A673 (cell line): ENCODE results near the gene SENP6. TPM values are rescaled to one million over a fixed set of nuclear protein-coding genes. Genes with fewer than 3 reads are reported as not detected.

Experiments
- BruUV-seq: library from RNA; stranded (reverse); fragments of 400-500 nt; replicated peaks from 2 replicates; lab custom pipeline; 2021; lab: Mats Ljungman, UMichigan
- CTCF ChIA-PET: fragments of 300-600 bp; sonication (Branson Sonifier 250); formaldehyde crosslinking; loops from one replicate; lab custom pipeline; 2022; ENCODE audit warnings: antibody characterized with exemption; lab: Charles Lee
- POLR2A ChIA-PET: fragments of 300-600 bp; sonication (Branson Sonifier 250); formaldehyde crosslinking; loops from one replicate; lab custom pipeline; 2022; ENCODE audit warnings: antibody characterized with exemption; ENCODE audit not compliant: low non-redundant PET; lab: Charles Lee
- DNase-seq: peaks from one replicate; pipeline ENCODE4 v3.0.0-alpha.2; 2015; ENCODE audit warnings: low spot score
- H3K27ac ChIP-seq: fragments of 200-600 bp; sonication (generic); 2 replicates; pipeline ENCODE4 v1.5.1; 2016; ENCODE audit warnings: mixed run types, low read depth, mild to moderate bottlenecking, mixed read lengths, antibody characterized with exemption, low read length; ENCODE audit not compliant: poor library complexity, severe bottlenecking
- H3K27me3 ChIP-seq: fragments of 200-600 bp; sonication (generic); replicated peaks from 2 replicates; pipeline ENCODE4 v1.6.1; 2017; ENCODE audit warnings: mixed run types, low read depth, mild to moderate bottlenecking, mixed read lengths, antibody characterized with exemption, low read length; ENCODE audit not compliant: insufficient read depth, poor library complexity
- H3K36me3 ChIP-seq: fragments of 200-600 bp; sonication (generic); 2 replicates; pipeline ENCODE4 v1.6.1; 2016; ENCODE audit warnings: mixed run types, mild to moderate bottlenecking, mixed read lengths, antibody characterized with exemption, low read length; ENCODE audit not compliant: insufficient read depth, poor library complexity, severe bottlenecking
- H3K4me1 ChIP-seq: fragments of 200-600 bp; sonication (generic); 2 replicates; pipeline ENCODE4 v1.6.1; 2017; ENCODE audit warnings: mixed run types, mild to moderate bottlenecking, mixed read lengths, antibody characterized with exemption, low read length; ENCODE audit not compliant: insufficient read depth, poor library complexity, severe bottlenecking
- H3K4me3 ChIP-seq: fragments of 200-600 bp; sonication (generic); 2 replicates; pipeline ENCODE4 v1.5.1; 2016; ENCODE audit warnings: low read depth, mixed run types, mild to moderate bottlenecking, mixed read lengths, low read length; ENCODE audit not compliant: poor library complexity, severe bottlenecking
- H3K9me3 ChIP-seq: fragments of 200-600 bp; sonication (generic); 2 replicates; pipeline ENCODE4 v1.6.1; 2016; ENCODE audit warnings: mixed run types, low read depth, mild to moderate bottlenecking, mixed read lengths, antibody characterized with exemption, low read length; ENCODE audit not compliant: poor library complexity, severe bottlenecking
- EZH2 ChIP-seq: fragments of 200-600 bp; sonication (generic); IDR thresholded peaks from 2 replicates; pipeline ENCODE4 v1.6.1; 2017; ENCODE audit warnings: borderline replicate concordance, low read depth, mild to moderate bottlenecking, mixed read lengths, antibody characterized with exemption, low read length; ENCODE audit not compliant: poor library complexity, severe bottlenecking
- intact Hi-C: fragments of 100-400 bp; cut with micrococcal nuclease; formaldehyde crosslinking; loops from one replicate; pipeline ENCODE4 v1.10.0; 2022; ENCODE audit not compliant: unreplicated experiment
- total RNA-seq: library from RNA; stranded (reverse); gene quantifications from 2 replicates; pipeline ENCODE4 v1.2.3, GENCODE V29; 2021
- TF ChIP-seq, protein P1 (sequence below): fragments of 300-800, 200-600 bp; sonication (generic); conservative IDR thresholded peaks from 2 replicates; pipeline ENCODE4 v1.5.1; 2017; ENCODE audit warnings: low read depth, mild to moderate bottlenecking, antibody characterized with exemption, low read length, moderate library complexity, mixed read lengths

The SENP6 gene
- total RNA-seq, 1 experiment from 2014 or later, result 92.7 TPM

GRCh38 chr6:75757295-75757694 is 155.6 kb downstream of the SENP6 start:
- H3K4me3 ChIP-seq, result no peak overlapping the region
- TF ChIP-seq, protein P1, sequence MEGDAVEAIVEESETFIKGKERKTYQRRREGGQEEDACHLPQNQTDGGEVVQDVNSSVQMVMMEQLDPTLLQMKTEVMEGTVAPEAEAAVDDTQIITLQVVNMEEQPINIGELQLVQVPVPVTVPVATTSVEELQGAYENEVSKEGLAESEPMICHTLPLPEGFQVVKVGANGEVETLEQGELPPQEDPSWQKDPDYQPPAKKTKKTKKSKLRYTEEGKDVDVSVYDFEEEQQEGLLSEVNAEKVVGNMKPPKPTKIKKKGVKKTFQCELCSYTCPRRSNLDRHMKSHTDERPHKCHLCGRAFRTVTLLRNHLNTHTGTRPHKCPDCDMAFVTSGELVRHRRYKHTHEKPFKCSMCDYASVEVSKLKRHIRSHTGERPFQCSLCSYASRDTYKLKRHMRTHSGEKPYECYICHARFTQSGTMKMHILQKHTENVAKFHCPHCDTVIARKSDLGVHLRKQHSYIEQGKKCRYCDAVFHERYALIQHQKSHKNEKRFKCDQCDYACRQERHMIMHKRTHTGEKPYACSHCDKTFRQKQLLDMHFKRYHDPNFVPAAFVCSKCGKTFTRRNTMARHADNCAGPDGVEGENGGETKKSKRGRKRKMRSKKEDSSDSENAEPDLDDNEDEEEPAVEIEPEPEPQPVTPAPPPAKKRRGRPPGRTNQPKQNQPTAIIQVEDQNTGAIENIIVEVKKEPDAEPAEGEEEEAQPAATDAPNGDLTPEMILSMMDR, result no peak
- TF ChIP-seq EZH2, result no peak
- H3K27me3 ChIP-seq, result no peaks in the 10 kb centered on the region
- no TSS peak for BruUV-seq
- no peaks in the 10 kb centered on the region for H3K9me3 ChIP-seq
- intact Hi-C loops, result no loop called here
- ChIA-PET CTCF (no interaction called here), POLR2A (no interaction called here)
- no peaks in the 10 kb centered on the region for H3K4me1 ChIP-seq
- DNase-seq, result no peak
- H3K36me3 ChIP-seq, result no peaks in the 10 kb centered on the region
- no peak overlapping the region for H3K27ac ChIP-seq

GRCh38 chr6:75758061-75758460 is 156.4 kb downstream of the SENP6 start:
- BruUV-seq, result no TSS peak
- Histone ChIP-seq H3K27me3 (no peaks in the 10 kb centered on the region), H3K36me3 (no peaks in the 10 kb centered on the region), H3K4me1 (no peaks in the 10 kb centered on the region), H3K27ac (no peak overlapping the region), H3K9me3 (no peaks in the 10 kb centered on the region), H3K4me3 (no peak overlapping the region)
- TF ChIP-seq EZH2, result no peak
- TF ChIP-seq, protein P1, result no peak
- no peak for DNase-seq
- intact Hi-C loops, result no loop called here
- ChIA-PET CTCF (no interaction called here), POLR2A (no interaction called here)

- no TSS peak for BruUV-seq
- Histone ChIP-seq H3K4me1 (no peaks in the 10 kb centered on the region), H3K4me3 (no peak overlapping the region), H3K9me3 (no peaks in the 10 kb centered on the region), H3K36me3 (no peaks in the 10 kb centered on the region), H3K27ac (no peak overlapping the region), H3K27me3 (no peaks in the 10 kb centered on the region)
- ChIA-PET CTCF (no interaction called here), POLR2A (no interaction called here)
- intact Hi-C loops, result no loop called here
- TF ChIP-seq EZH2, result no peak
- TF ChIP-seq, protein P1, result no peak
- DNase-seq, result no peak
Observed at GRCh38 chr6:75759207-75759606, 157.5 kb downstream of the SENP6 start.
